ENCODE measurements around the gene THG1L. TPM values are rescaled to one million over a fixed set of nuclear protein-coding genes. Genes with fewer than 3 reads are reported as not detected.

Gene THG1L
- total RNA-seq, 2 donors from 2014 or later: 14.1 to 16.9 TPM

DNA sequence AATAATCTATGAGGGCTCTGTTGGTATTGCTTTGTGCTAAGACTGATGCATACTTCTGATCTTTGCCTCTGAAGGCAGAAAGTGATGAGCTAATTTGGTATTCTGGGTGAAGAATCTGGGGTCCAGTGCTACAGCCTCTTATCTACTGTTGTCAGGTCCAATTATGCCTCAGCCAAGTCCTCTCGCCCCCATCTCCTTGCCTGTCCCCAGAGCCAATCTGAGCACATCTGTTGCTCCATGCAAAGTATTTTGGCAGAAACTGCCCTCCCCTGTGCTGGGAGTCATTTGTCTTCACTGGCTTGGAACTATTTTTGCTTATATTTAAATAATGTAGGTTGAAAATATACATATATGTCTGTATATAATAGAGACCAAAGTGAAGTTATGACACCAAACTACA, 35.7 kb downstream of the THG1L start:
- H3K36me3 ChIP-seq: no peaks in the 10 kb centered on the region
- H3K27ac ChIP-seq: no peak overlapping the region
- H3K9me3 ChIP-seq: no peaks in the 10 kb centered on the region
- H3K4me3 ChIP-seq: no peak overlapping the region
- DNase-seq (ENCODE audit: low spot score): no peak
- TF ChIP-seq POLR2AphosphoS5 (IDR thresholded peaks at IDR 0.05): no peak
- H3K4me1 ChIP-seq (replicated peaks): no peaks in the 10 kb centered on the region
- WGBS: 79% methylated on average over 1 of the region's 1 CpG
- intact Hi-C loops (cut with DNase I): loop anchor here (10.0 kb wide), 1 partner anchor 1368 kb away; no protein-coding TSS in a partner anchor
- H3K27me3 ChIP-seq (replicated peaks; ENCODE audit: insufficient read depth): no peaks in the 10 kb centered on the region

GRCh38 chr5:157767689-157768088, 36.5 kb downstream of the THG1L start:
- no peak for DNase-seq (ENCODE audit: low spot score)
- intact Hi-C loops (cut with DNase I): loop anchor here (10.0 kb wide), 1 partner anchor 1367 kb away; no protein-coding TSS in a partner anchor
- Histone ChIP-seq H3K9me3 (no peaks in the 10 kb centered on the region), H3K4me1 (replicated peaks) (no peaks in the 10 kb centered on the region), H3K27ac (no peak overlapping the region), H3K27me3 (replicated peaks; ENCODE audit: insufficient read depth) (no peaks in the 10 kb centered on the region), H3K36me3 (no peaks in the 10 kb centered on the region), H3K4me3 (no peak overlapping the region)
- WGBS: 95% methylated on average over 3 of the region's 3 CpGs
- TF ChIP-seq POLR2AphosphoS5 (IDR thresholded peaks at IDR 0.05): no peak
- no peak for TF ChIP-seq CTCF (IDR thresholded peaks at IDR 0.05)
- TF ChIP-seq POLR2A (IDR thresholded peaks at IDR 0.05): no peak

GRCh38 chr5:157770665-157771064, 39.4 kb downstream of the THG1L start:
- Histone ChIP-seq H3K27ac (no peak overlapping the region), H3K9me3 (no peaks in the 10 kb centered on the region), H3K4me3 (no peak overlapping the region), H3K27me3 (replicated peaks; ENCODE audit: insufficient read depth) (no peaks in the 10 kb centered on the region), H3K4me1 (replicated peaks) (no peaks in the 10 kb centered on the region), H3K36me3 (no peaks in the 10 kb centered on the region)
- no peak for TF ChIP-seq POLR2AphosphoS5 (IDR thresholded peaks at IDR 0.05)
- TF ChIP-seq CTCF (IDR thresholded peaks at IDR 0.05): no peak
- no peak for TF ChIP-seq POLR2A (IDR thresholded peaks at IDR 0.05)
- intact Hi-C loops (cut with DNase I): no loop called here
- no peak for DNase-seq (ENCODE audit: low spot score)
- 97% methylated on average over 4 of the region's 4 CpGs for WGBS

DNA sequence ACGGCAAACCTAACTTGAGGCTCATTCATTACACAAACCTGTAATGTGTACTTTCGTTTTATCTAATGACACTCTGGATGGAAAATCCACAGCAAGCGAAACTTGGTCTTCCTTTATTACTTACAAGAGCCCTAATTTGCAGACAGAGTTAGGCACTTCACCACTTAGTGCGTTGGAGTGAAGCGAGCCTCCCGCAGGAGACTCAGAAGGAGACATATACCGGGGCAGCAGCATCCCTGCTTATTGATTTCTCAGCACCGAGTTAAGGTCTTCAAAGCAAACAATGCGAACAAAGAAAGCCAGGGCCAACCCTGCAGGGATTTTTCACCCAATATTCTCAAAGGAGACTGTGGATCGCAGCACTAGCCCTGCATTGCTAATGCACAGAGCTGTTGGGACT, 40.9 kb downstream of the THG1L start:
- H3K36me3 ChIP-seq: no peaks in the 10 kb centered on the region
- no peak overlapping the region for H3K27ac ChIP-seq
- H3K9me3 ChIP-seq: no peaks in the 10 kb centered on the region
- TF ChIP-seq POLR2A (IDR thresholded peaks at IDR 0.05) (no peak), POLR2AphosphoS5 (IDR thresholded peaks at IDR 0.05) (no peak), CTCF (IDR thresholded peaks at IDR 0.05) (no peak)
- WGBS: 73% methylated on average over 10 of the region's 10 CpGs
- no peaks in the 10 kb centered on the region for H3K27me3 ChIP-seq (replicated peaks; ENCODE audit: insufficient read depth)
- DNase-seq (ENCODE audit: low spot score): no peak
- intact Hi-C loops (cut with DNase I): no loop called here
- H3K4me3 ChIP-seq: no peak overlapping the region
- no peaks in the 10 kb centered on the region for H3K4me1 ChIP-seq (replicated peaks)

- TF ChIP-seq POLR2A (IDR thresholded peaks at IDR 0.05) (no peak), POLR2AphosphoS5 (IDR thresholded peaks at IDR 0.05) (no peak), CTCF (IDR thresholded peaks at IDR 0.05) (no peak)
- peak; percentile 23 for DNase-seq (ENCODE audit: low spot score)
- 40% methylated on average over 8 of the region's 8 CpGs for WGBS
- intact Hi-C loops (cut with DNase I): no loop called here
- Histone ChIP-seq H3K27me3 (replicated peaks; ENCODE audit: insufficient read depth) (no peaks in the 10 kb centered on the region), H3K27ac (no peak overlapping the region), H3K4me3 (no peak overlapping the region), H3K9me3 (no peaks in the 10 kb centered on the region), H3K36me3 (no peaks in the 10 kb centered on the region), H3K4me1 (replicated peaks) (no peaks in the 10 kb centered on the region)
Measured at GRCh38 chr5:157778121-157778805, 47.0 kb downstream of the THG1L start.
